Cardiac fibroblast (primary cell): ENCODE measurements around the gene CDH22.

Source experiments
- DNase-seq, 2 donors: peaks; one replicate each; pipeline versions ENCODE4 v3.0.0 to v3.0.0-alpha.2; 2010; ENCODE audit warnings: low read depth in 2 of 2
- H3K4me3 ChIP-seq, 2 donors: replicated peaks in 1 of 2; 1 replicate in 1 of 2; 2 replicates in 1 of 2; pipeline ENCODE4 v1.5.1; 2011; ENCODE audit warnings: low read depth in 2 of 2, low read length in 2 of 2, mild to moderate bottlenecking in 2 of 2, moderate library complexity in 1 of 2
- TF ChIP-seq, protein P1 (sequence below): IDR thresholded peaks from one replicate; pipeline ENCODE4 v1.5.1; 2011; ENCODE audit warnings: low read depth, mild to moderate bottlenecking, low read length, inconsistent platforms

Gene CDH22

DNA sequence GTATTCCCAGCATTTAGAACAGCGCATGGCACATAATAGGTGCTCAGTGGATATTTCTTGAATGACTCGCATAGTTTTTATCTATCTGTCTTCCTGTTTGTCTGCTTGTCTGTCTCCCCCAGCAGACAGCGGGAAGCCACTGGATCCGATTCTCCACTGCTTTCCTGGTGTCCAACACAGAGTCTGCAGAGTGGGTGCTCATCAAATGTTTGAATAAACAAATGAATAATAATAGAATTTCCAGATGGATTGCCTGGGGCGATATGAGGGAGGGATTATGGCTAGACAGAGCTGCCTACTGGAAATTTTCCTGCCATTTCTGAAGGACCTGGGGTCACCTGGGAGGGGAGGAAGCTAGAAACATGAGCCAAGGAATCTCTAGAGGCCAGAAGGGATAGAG lies 18.9 kb downstream of the CDH22 start:
- TF ChIP-seq, protein P1, sequence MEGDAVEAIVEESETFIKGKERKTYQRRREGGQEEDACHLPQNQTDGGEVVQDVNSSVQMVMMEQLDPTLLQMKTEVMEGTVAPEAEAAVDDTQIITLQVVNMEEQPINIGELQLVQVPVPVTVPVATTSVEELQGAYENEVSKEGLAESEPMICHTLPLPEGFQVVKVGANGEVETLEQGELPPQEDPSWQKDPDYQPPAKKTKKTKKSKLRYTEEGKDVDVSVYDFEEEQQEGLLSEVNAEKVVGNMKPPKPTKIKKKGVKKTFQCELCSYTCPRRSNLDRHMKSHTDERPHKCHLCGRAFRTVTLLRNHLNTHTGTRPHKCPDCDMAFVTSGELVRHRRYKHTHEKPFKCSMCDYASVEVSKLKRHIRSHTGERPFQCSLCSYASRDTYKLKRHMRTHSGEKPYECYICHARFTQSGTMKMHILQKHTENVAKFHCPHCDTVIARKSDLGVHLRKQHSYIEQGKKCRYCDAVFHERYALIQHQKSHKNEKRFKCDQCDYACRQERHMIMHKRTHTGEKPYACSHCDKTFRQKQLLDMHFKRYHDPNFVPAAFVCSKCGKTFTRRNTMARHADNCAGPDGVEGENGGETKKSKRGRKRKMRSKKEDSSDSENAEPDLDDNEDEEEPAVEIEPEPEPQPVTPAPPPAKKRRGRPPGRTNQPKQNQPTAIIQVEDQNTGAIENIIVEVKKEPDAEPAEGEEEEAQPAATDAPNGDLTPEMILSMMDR, result no peak
- DNase-seq, result no peak
- H3K4me3 ChIP-seq, result no peak overlapping the region

DNA sequence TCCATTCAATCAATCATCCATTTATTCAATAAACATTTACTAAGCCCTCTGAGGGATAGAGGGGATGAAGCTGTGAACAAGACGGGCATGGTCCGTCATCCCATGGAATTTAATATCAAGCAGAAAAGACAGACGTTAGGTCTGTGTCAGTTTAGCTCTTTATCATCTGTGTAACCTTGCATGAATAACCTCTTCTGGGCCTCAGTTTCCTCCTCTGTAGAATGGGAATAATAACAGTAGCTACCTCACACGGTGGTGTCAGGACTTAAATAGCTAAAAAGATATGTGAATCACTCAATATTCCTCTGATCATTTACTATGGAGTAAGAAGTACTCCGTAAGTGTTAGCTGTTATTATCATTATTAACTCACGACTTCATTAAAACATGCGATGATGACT lies 21.3 kb downstream of the CDH22 start:
- DNase-seq, result no peak
- TF ChIP-seq, protein P1, result no peak
- no peak overlapping the region for H3K4me3 ChIP-seq

DNA sequence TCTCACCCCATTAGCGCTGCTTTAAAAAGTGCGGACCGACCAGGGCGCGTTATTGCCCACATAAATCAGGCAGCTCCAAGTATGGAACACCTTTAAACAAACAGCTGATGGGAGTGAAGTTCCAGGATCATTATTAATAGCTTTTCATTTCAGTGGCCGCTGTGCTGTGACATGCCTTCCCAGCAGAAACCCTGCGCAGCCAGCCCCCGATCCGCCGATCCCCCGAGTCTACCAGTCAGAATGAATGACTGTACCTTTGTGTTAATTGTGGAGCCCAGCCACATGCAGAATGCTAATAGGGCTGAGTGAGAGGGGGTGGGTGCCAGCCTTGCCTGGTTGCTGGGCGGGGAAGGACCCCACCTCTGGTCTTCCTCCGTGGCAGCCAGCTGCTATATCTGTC lies 21.9 kb downstream of the CDH22 start:
- H3K4me3 ChIP-seq, result no peak overlapping the region
- TF ChIP-seq, protein P1, result no peak
- no peak for DNase-seq

DNA sequence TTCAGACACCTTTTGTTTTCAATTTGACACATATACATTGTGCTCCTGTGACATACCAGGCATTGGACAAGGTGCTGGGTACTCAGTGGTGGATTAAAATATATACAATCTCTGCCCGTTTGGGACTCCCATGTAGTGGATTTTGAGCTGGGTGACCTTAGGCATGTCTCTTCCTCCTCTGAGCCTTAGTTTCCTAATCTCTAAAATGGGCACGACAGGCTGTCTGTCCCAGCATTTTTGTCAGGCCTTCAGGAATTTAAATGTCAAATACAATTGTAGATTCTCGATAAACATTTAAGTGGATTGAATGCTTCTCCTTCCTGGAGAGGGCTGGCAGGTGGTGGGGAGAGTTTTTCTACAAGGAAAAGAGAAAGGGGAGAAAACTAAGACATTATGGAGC lies 22.6 kb downstream of the CDH22 start:
- TF ChIP-seq, protein P1, result no peak

DNA sequence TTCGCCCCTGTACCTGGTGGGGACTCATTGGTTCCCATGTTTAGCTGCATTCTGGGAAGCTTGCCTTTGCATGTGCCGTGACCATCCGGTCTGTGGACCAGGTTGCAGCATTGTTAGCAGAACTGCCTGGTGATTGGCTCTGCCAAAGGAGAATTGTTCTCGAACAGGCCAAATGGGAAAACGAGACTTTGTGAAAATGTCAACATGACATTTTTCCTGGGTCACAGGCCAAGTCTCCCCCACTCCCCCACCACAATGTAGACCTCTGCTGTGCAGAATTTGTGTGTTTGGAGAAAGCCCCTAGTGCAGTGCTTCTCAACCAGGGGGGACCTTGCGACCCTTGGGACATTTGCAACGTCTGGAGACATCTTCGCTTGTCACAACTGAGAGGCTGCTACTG lies 23.2 kb downstream of the CDH22 start:
- TF ChIP-seq, protein P1, result no peak
- no peak overlapping the region for H3K4me3 ChIP-seq
- DNase-seq, result no peak

More for the DNA sequence above, 22.6 kb downstream of the CDH22 start:
- no peak for DNase-seq
- H3K4me3 ChIP-seq, result no peak overlapping the region

DNA sequence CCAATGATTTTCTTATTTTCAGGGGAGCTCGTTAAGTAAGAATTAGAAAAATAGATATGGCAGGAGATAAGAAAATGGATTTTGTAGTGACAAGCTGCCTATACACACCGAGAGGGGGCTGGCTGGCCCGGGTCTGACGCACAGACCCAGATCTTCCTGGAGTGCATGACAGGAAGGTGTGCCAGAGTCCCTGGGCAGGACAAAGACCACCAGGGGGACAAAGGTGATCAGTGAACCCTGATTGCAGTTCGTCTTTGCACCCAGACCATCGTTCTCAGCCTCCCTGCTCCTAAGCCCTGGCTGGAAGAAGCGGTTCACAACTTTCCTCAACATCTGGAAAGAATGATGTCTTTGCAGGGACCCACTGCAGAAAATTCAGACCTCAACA lies 24.3 kb downstream of the CDH22 start:
- no peak for DNase-seq
- no peak overlapping the region for H3K4me3 ChIP-seq
- TF ChIP-seq, protein P1, result no peak

DNA sequence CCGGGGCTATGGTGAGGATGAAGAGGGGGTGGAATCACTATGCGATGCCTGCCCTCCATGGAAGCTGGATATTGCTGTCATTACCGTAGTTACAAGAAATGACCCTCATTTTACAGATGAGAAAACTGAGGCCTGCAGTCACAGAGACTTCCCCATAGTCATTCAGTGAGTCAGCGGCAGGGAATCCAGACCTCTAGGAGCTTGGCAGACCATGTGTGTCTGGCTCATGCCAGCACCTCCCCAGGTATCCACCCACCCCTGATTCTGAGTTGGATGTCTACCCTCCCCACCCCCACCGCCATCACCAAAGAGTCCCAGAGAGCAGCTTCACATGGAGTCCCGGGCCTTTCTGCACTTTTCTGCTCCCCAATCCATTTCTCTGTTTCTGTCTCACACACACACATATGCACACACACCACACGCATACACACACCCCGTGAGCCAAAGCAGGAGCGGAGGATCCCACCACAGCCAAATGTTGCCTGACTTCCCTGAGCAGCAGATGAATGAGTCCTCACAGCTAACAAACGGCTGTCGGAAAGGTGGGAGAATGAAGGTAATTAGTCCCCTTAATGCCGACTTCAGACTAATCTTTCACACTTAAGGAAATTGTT lies 24.8 kb downstream of the CDH22 start:
- TF ChIP-seq, protein P1, result no peak
- H3K4me3 ChIP-seq, result no peak overlapping the region
- no peak for DNase-seq
